ENCODE results near the gene STARD5. TPM values are rescaled to one million over a fixed set of nuclear protein-coding genes. Genes with fewer than 3 reads are reported as not detected.

Gene STARD5
- total RNA-seq, 2 donors from 2014 or later = 8.0 to 8.8 TPM

DNA sequence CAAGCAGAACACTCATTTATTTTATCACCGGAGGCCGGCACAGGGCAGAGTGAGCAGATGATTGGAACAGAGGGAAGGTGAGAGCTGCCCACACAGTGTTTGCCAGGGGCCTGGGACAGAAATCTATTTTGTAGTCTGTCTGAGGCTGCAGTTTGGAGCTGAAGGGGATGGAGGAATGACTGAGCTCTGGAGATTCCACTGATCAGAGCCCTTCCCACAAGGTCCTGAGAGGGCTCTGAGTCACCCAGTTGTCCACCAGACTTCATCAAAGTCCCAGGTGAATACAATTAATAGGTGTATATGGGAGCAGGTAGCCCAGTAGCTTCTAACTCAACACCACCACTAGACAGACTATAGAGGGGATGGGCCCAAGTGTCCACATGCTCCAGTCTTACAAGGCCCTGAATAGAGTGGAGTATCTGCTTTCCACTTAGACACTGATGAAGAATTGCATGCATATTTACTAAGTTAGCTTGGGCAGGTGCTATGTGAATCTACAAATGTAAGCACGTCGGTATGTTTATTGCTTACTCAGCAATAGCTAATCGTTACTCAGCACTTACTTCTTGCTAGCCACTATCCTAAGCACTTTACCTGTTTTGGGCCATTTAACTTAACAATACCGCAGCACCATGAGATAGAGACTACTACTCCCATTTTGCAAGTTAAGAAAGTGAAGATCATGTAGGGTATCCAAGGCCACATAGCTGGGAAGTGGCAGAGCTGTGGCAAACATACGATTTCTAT is 2.7 kb upstream of the STARD5 start:
- no peak for DNase-seq (ENCODE audit: low spot score in 2 of 2)
- Mint-ChIP-seq H3K36me3 (peaks cover 5 to 6% of the 10 kb centered on the region in 2 donors), H3K9me3 (no peaks in the 10 kb centered on the region), H3K27ac (no peak overlapping the region)
- ATAC-seq = no peak

DNA sequence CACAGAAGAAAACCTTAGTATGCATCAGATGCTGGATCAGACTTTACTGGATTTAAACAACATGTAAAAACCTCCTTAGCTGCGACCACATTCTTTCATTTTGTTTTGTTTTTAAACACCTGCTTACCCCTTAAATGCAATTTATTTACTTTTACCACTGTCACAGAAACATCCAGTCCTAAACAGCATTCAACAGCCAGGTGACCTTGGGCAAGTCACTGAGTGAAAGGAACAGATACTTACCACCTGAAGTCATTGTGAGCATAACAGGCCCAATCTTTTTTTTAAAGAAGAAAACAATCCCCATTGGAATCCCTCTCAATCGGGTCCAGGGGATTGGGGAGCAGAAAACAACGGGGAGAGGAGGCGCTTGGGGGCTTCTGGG is 390 bp downstream of the STARD5 start:
- Mint-ChIP-seq H3K36me3 (peaks cover 0 to 9% of the 10 kb centered on the region in 2 donors), H3K27ac (peak overlapping the region; percentile 74 to 84), H3K9me3 (no peaks in the 10 kb centered on the region)
- DNase-seq (ENCODE audit: low spot score in 2 of 2) (no peak), ATAC-seq (no peak)

DNA sequence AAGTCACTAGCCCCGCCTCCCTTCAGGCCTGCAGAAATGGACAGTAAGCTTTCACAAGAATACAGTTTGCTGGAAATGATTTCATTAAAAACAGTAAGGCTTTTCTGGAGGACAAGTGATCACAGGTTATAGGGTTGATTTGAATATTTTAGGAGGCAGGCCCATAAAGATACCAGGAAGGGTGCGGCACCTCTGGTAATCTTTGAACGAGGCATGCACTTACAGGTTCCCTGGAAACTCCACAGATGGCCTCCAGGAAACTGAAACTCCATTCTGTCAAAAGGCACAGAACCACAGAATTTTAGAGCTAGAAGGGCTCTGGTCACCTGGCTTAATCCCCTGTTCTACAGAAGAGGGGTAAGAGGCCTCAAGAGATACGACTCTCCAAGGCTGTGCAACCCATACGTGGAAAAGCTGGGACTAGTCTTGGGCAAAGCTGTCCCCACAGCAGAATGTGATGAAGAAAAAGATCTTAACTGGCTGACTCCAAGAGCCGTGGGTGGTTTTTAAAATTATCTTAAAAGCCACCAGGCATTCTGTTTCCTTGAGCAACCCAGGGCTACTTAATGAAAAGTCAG is 1.2 kb downstream of the STARD5 start:
- ATAC-seq (no peak), DNase-seq (ENCODE audit: low spot score in 2 of 2) (no peak)
- no peak overlapping the region for H3K27ac Mint-ChIP-seq
- peaks cover 0 to 15% of the 10 kb centered on the region in 2 donors for H3K36me3 Mint-ChIP-seq
- H3K9me3 Mint-ChIP-seq = no peaks in the 10 kb centered on the region

- Mint-ChIP-seq H3K36me3 (peaks cover 1 to 15% of the 10 kb centered on the region in 2 donors), H3K27ac (no peak overlapping the region), H3K9me3 (no peaks in the 10 kb centered on the region)
- DNase-seq (ENCODE audit: low spot score in 2 of 2) (no peak), ATAC-seq (no peak)
These were observed 2.3 kb downstream of the STARD5 start for GRCh38 chr15:81321667-81322066.

GRCh38 chr15:81317642-81318017 is 6.3 kb downstream of the STARD5 start:
- H3K36me3 Mint-ChIP-seq = peaks cover 22 to 23% of the 10 kb centered on the region in 2 donors

GRCh38 chr15:81316267-81316666 is 7.7 kb downstream of the STARD5 start:
- Mint-ChIP-seq H3K9me3 (no peaks in the 10 kb centered on the region), H3K27ac (peak overlapping the region; percentile 2 to 59), H3K36me3 (peaks cover 36% of the 10 kb centered on the region in 2 donors)
- no peak for ATAC-seq
- DNase-seq (ENCODE audit: low spot score in 2 of 2) = no peak

More at GRCh38 chr15:81317642-81318017, 6.3 kb downstream of the STARD5 start:
- peak in 1 of 2 donors; percentile 42 for DNase-seq (ENCODE audit: low spot score in 2 of 2)
- H3K27ac Mint-ChIP-seq = no peak overlapping the region
- no peaks in the 10 kb centered on the region for H3K9me3 Mint-ChIP-seq
- no peak for ATAC-seq

DNA sequence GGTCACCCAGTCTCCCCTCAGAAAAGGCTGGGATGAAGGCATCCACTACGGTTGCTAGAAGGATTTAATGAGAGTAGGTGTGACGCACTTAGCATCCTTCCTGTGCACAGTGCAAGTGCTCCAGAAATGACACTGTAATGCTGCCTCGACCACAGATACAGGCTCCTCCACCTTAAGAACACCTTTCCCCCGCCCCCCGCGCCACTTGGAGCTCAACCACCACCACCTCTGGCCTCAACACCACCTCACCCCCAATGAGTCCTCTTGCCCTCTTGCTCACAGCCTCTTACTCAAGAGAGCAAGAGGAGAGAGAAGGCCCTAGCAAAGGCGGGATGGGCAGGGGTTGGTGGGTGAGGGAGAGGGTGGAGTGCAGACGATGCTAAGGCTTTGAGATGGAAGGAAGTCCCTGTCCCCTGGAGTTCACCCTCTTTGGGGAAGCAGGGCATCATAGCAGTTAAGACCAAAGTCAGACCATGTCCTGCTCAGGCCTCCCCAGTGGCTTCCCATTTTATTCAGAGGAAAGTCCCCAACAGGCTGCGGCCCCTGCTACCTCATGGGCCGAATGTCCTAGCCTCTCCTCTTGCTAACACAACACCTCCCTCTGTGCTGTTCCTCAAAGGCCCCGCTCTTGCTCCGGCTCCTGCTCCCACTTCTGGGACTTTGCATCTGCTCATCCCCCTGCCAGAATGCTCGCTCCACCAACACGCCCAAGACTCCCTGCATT is 8.3 kb downstream of the STARD5 start:
- peak; percentile 49 to 56 for ATAC-seq
- DNase-seq (ENCODE audit: low spot score in 2 of 2) = peak in 1 of 2 donors; percentile 51
- peaks cover 43% of the 10 kb centered on the region in 2 donors for H3K36me3 Mint-ChIP-seq

GRCh38 chr15:81314378-81314777 is 9.6 kb downstream of the STARD5 start:
- peak overlapping the region; percentile 10 to 76 for H3K27ac Mint-ChIP-seq
- no peaks in the 10 kb centered on the region for H3K9me3 Mint-ChIP-seq
- ATAC-seq (no peak), DNase-seq (ENCODE audit: low spot score in 2 of 2) (peak in 1 of 2 donors; percentile 23)
- peaks cover 53 to 55% of the 10 kb centered on the region in 2 donors for H3K36me3 Mint-ChIP-seq

More for the DNA sequence above, 8.3 kb downstream of the STARD5 start:
- no peaks in the 10 kb centered on the region for H3K9me3 Mint-ChIP-seq
- peak overlapping the region; percentile 57 to 59 for H3K27ac Mint-ChIP-seq

- H3K36me3 Mint-ChIP-seq = peaks cover 57 to 60% of the 10 kb centered on the region in 2 donors
- peak overlapping the region in 1 of 2 donors; percentile 76 for H3K27ac Mint-ChIP-seq
- H3K9me3 Mint-ChIP-seq = no peaks in the 10 kb centered on the region
- DNase-seq (ENCODE audit: low spot score in 2 of 2) (no peak), ATAC-seq (no peak)
These were observed 10.3 kb downstream of the STARD5 start for GRCh38 chr15:81313686-81314085.

GRCh38 chr15:81312790-81313543 is 11.0 kb downstream of the STARD5 start:
- DNase-seq (ENCODE audit: low spot score in 2 of 2) (peak in 1 of 2 donors; percentile 44), ATAC-seq (no peak)
- Mint-ChIP-seq H3K36me3 (peaks cover 57 to 66% of the 10 kb centered on the region in 2 donors), H3K27ac (peak overlapping the region in 1 of 2 donors; percentile 60), H3K9me3 (no peaks in the 10 kb centered on the region)

- Mint-ChIP-seq H3K9me3 (no peaks in the 10 kb centered on the region), H3K27ac (peak overlapping the region; percentile 6 to 24), H3K36me3 (peaks cover 56 to 76% of the 10 kb centered on the region in 2 donors)
- DNase-seq (ENCODE audit: low spot score in 2 of 2) = peak in 1 of 2 donors; percentile 16
- ATAC-seq = no peak
These were observed 12.0 kb downstream of the STARD5 start for GRCh38 chr15:81311752-81312464.

- Mint-ChIP-seq H3K36me3 (peaks cover 61 to 79% of the 10 kb centered on the region in 2 donors), H3K27ac (peak overlapping the region in 1 of 2 donors; percentile 36), H3K9me3 (no peaks in the 10 kb centered on the region)
- DNase-seq (ENCODE audit: low spot score in 2 of 2) (no peak), ATAC-seq (no peak)
These were observed 13.5 kb downstream of the STARD5 start for GRCh38 chr15:81310480-81310879.

- Mint-ChIP-seq H3K27ac (peak overlapping the region in 1 of 2 donors; percentile 36), H3K36me3 (peaks cover 61 to 77% of the 10 kb centered on the region in 2 donors), H3K9me3 (no peaks in the 10 kb centered on the region)
- no peak for ATAC-seq
- DNase-seq (ENCODE audit: low spot score in 2 of 2) = peak in 1 of 2 donors; percentile 31
These were observed 14.1 kb downstream of the STARD5 start for GRCh38 chr15:81309647-81310450.

DNA sequence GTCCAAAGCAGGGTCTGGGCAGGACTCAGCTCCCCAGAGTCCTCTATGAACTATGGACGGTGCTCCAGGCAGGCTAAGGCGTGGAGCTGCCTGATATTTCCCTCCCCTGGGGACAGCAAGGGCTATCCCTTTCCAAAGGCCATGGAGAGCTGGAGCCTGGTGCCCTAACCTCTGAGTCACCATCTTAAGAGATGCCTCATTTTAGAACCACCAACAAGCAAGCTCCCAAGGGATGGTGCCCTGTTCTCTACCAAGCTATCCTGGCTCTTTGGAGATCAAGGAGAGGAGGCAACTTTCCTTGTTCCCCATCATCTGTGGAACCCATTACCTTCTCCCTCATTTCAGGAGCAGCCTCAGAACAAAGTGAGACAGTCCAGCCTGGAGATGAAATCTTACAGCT is 15.7 kb downstream of the STARD5 start:
- Mint-ChIP-seq H3K36me3 (peaks cover 77 to 92% of the 10 kb centered on the region in 2 donors), H3K9me3 (no peaks in the 10 kb centered on the region), H3K27ac (no peak overlapping the region)
- no peak for ATAC-seq
- peak in 1 of 2 donors; percentile 30 for DNase-seq (ENCODE audit: low spot score in 2 of 2)

DNA sequence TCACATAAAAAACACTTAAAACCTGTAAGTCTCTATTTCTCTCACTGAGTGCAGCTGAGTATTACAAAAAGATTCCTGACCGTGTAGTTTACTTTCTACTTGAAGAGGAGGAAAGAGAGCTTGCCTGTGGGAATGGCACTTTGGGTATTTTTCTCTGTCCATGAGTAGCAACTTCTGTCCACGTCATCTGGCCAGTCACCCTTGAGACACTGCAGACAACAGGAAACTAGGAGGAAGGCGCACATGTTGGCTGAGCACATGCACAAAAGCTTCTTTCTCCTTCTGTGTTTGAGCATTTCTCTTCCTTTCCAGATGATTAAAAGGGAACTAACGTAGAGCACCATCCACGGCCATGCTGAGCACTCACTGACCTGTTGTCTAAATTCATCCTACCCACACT is 19.7 kb downstream of the STARD5 start:
- Mint-ChIP-seq H3K36me3 (peaks cover 75 to 94% of the 10 kb centered on the region in 2 donors), H3K27ac (peak overlapping the region; percentile 41 to 92), H3K9me3 (no peaks in the 10 kb centered on the region)
- DNase-seq (ENCODE audit: low spot score in 2 of 2) = peak in 1 of 2 donors; percentile 35
- ATAC-seq = peak in 1 of 2 donors; percentile 23

All from activated naive CD4-positive, alpha-beta T cell treated with anti-CD3 and anti-CD28 coated beads, Interleukin-2, amount 50 U/mL, for 72 hours (primary cell).